ENCODE data around the gene GABPB1.

GRCh38 chr15:50340416-50340815, 14.6 kb downstream of the GABPB1 start:
- TF ChIP-seq CTCF (IDR thresholded peaks at IDR 0.05), result no peak
- no peak for TF ChIP-seq POLR2A (IDR thresholded peaks at IDR 0.05)
- no peak for TF ChIP-seq POLR2AphosphoS5 (IDR thresholded peaks at IDR 0.05; ENCODE audit: insufficient read depth in 1 of 2, low read depth in 1 of 2)
